ENCODE results near the gene HOXA9.

Gene HOXA9

DNA sequence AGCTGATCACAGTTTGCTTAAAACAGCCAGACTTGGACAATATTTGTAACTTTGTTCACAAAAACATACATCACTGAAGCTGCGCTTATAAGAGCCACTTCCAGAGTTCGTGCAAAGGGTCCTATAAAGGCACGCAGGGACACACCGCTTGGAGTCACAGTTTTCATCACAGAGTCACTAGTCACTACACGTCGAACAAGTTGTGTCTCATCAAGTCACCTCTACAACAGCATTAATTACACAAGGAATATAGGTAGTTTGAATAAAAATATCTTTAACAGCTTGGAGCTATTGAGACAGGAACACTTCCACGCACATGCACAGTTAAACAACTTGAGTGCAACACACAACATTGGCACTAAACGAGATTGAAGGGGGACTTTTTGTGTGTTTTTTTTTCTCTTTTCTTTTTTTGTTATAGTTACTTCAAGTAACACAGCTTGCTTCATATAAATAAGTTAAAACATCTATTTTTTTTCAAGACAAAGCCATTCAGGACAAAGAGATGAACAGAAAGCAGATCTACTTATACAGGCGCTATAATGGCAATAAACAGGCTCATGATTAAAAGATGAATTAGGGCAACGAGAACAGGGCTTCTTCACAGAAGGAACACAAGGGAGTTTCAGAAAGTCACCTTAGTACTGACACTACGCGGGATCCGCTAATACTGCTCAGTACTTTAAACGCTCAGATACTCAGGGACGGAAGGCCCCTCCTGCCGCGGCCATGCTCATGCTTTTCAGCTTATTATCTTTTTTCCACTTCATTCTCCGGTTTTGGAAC lies 24.0 kb downstream of the HOXA9 start:
- no peak for DNase-seq

DNA sequence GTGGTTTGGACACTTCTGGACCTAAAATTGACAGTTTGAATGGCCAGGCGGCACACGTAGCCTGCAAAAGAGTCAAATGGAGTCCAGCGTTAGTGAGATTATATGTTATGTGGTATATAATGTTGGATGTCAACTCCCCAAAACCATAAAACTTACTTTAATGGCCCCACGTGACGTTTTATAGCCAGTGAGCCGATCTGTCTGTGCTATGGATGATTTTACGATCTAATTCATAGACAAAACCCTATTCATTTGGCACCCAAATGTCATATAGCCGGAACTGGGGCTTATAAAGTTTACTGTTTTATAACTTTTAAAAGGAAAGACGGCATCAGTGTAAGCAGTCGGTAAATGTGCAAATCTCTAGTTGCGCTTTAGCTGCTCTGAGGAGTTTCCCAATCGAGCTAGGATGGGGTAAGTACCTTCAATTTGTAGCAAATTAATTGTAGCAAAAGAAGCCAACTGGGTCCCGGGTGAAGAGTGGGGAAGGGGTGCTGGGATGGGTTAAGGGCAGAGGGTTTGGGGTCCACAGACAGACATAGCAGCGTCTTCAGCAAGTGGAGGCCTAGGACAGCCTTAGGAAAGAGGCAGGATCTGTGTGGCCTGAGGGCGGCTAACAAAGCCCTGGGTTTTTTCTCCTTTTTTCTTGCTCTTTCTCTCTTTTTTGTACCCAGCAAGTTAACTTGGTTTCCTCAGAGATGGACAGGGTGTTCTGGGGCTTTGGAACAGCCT lies 25.0 kb downstream of the HOXA9 start:
- DNase-seq = no peak

DNA sequence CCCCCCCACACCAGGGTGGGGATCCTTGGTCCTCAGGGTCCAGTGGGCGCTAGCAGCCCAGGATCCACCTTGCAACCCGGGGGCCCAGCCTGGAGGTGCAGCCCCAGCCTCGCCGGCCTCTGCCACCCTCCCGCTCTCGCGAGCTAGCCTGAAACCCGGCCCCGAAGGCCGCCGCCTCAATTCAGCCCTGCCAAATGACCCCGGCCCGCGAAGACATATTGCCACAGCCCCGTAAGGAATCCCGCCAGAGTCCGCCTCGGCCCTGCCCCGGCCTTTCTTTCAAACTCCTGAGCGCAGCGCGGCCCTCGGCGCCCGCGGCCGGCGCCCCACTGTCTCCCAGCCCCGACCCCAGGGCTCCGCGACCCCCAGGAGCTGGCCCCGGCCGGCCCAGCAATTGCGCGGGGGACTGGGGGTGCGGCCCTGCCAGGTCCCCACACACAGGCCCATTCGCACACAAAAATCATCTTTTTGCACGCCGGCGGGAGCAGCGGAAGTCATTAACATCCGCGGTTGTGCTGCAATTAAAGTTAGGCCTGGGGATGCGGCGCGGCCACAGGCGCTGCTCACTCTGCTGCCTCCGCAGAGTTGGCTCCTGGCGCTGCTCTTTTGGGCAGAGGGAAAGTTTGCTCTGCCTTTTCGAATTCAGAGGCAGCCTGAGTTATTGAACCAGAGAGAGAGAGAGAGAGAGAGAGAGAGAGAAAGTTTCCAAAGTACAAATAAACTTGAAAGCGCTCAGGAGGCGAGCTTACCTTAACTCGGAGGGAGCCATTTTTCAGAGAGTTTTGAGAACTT lies 25.8 kb downstream of the HOXA9 start:
- DNase-seq = no peak

DNA sequence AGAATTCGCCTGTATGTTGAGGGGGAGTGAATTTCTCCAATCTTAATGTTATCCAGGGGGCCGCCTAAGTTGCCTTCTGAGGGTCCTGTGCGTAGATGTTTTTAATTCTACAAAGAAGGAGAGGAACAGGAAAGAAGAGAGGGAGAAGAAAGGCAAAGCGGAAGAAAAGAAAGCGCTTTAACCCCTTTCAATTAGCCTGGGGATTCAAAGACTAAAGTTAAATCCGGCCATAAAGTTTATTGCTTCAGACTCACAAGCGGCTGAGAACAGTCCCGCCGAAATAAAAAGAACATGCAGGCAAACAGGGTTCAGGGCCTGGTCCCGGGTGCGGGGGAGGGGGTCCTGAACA lies 26.4 kb downstream of the HOXA9 start:
- no peak for DNase-seq

DNA sequence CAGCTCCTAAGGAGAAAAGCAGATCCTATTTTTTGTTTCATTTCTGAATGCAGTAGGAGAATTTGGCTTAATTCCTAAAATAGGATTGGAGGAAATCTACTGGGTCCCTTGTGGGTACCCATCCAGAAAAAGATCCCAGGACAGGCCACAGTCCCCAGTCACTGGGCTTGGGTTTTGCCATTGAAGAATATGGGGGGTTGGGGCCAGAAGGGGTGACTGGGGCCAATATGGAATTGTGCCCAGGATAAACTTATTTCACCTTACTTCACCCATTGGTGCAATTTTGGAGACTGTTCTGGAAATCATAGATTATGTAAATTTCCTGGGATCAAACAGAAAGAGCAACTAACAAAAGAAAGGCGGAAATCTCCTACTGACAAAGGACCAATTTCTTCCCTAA lies 26.9 kb downstream of the HOXA9 start:
- DNase-seq = no peak

DNA sequence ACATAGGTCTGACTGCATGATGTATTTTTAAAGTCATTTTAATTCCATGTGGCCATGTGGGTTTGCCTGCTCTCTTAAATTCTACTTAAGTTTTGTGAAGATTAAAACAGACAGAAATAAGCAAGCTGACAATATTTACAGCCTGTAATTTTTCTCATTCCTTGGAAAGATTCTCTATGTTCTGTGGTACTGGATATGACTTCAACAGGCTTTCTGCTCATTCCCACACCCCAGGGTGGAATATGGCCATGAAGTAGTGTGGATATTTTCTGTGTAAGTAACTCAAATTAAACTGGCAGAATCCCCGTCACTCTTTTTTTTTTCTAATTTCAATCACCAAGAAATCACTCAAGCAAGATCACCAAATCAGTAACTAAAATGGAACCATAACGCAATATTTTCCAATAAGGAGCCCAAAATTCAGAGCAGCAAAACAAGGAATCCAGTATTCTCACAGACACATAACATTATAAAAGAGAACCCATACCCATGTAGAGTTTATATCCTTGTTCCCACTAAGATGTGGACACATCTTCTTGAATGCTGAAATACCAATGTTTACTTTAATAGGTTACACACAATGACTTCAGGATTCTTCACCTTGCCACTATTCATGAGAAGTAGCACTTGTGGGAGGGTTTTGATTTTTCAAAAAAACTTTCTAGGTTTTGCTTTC lies 27.6 kb downstream of the HOXA9 start:
- DNase-seq = no peak

DNA sequence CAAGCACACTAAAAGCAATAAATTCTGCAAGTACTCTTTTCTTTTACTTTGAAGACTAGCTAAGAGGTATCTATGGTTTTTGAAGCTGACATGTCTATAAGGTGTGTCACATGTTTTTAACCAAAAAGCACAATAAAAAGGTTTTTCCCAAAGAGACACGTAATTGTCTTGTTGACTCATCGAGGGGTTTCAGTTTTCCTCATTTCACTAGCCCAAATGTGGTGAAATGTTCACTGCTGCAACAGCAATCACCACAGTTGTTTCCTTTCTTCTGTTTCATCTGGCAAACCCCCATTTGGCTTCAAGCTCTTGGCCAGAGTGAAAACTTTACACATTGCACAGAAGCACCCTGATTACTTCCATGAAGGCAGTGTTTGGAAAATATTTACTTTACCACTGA lies 30.9 kb downstream of the HOXA9 start:
- DNase-seq = no peak

DNA sequence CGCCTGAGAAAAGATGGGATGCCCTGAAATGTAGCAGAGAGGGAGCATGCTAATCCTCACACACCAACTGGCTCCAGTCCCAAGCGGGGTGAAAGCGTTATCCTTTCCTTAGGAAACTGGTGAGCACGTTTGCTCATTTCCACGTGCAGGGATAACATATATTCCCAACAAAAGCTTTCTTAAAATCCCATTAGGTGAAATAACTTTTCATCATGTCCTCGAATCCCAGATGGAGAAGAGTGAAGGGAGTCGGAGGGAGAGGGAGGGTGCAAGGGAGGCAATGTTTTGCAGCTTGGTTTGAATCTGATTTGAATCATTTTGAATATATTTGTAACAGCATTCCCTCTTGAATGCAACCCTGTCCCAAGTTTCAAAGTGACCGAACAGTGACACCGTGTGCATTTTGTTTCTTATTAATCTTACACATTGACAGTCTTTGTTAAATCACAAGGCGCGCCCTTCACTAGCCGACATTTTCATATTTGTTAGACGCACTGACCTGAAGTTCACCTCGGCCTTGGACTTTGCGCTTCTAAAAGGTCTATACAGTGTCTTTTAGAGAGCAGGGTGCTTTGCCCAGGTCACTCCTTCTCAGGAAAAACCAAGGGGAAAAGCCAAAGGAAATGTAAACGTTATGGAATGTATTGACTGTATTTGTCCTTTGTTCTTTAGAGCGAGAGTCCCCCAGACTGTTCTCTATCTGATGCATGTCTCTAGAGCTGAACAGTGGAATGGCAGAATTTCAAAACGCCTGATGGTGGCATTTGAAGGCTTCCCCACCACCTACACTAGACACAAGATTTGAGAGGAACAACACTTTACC lies 31.7 kb downstream of the HOXA9 start:
- DNase-seq = no peak

DNA sequence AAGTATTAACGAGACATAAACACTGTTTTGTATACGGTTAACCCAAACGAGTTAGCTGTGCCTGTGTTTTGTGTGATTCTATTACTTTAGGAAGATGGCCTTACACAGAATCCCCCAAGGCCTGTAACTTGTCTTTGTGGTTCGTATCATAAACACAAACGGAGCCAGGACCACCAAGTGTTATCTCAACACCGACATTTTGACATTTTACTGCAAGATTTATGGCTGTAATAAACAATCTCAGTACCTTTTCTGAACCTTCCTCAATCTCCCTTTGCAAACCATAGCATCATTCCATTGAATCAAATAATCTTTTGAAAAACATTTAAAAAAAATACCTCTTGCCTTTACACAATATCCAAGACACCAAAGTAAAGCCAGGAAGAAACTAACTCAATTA lies 32.4 kb downstream of the HOXA9 start:
- DNase-seq = no peak

DNA sequence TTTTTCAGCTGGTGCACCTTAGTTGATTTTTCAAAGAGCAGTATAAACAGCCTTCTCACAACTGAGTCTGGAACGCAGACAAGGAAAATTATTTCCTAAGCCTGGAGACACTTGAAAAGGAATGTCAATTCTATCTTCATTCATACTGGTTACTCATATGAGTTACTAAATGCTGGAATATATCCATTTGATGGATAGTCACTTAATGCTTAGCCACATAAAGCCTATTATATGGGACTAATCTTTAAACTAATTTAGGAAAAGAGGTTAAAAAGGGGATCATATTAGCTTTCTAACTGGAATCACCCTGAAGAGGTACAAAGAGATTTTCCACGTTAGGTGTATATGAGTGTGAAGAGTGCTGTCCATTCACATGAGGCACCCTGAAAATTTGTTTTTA lies 33.1 kb downstream of the HOXA9 start:
- no peak for DNase-seq

DNA sequence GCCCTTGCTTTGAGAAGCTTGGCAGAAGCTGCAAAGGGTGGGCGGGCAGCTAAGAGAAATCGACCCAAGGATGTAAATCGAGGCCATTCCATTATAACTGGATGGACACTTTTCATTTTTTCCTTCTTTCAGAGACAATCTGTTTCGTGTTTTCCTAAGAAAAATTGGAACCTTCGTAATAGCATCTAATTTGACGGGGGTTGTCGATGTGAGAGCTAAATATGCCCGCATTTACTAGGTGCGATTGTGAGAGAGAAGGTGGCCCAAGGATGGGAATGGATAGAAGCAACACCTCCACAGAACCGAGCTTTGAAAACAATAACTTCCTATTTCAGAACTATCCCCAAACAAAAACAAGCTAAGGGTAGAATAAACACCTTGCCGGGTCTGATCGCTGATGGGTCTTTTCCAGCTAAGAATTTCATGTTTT lies 33.9 kb downstream of the HOXA9 start:
- no peak for DNase-seq

DNA sequence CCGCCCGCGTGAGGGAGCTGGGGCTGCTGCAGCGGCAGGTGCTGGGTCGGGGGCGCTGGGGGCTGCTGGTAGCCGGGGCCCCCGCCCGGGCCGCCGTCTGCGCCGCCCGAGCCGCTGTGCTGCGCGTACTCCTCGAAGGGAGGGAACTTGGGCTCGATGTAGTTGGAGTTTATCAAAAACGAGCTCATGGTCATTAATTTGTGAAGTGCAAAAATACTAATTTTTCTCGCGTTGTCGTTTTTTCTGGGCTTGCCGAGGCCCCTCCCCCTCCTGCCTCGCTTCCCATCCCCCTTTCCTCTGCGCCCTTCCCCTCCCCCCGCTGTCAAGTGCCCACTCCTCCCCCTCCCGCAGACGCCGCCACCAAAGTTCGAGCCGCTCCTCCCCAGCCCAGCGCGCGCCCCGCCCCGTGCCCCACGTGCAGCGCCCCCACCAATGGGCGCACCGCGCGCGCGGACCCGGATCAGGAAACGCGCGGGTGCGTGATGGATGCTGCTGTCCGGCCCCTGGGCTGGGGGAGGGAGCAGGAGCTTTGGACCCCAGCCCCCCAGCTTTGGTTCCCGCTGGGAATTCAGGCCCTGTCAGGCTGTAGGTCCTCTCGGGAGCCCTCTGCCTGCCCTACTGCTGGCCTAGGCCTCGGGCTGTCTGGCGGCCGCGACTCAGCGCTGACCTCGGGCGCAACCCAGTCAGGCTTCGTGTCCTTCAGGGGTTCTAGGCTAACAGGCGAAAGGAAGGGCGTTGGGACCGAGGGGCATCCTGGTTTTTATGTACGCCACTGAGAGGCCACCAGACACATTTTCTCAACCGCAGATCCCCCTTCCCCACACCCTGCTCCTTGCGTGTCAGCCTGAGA lies 34.6 kb downstream of the HOXA9 start, which contains the start of gene HOXA4:
TSS of gene HOXA4 (minus strand) at position 218 of the 850 bp plus-strand sequence. CDS start at position 194, 24 bp downstream.
- peak; percentile 78 for DNase-seq

DNA sequence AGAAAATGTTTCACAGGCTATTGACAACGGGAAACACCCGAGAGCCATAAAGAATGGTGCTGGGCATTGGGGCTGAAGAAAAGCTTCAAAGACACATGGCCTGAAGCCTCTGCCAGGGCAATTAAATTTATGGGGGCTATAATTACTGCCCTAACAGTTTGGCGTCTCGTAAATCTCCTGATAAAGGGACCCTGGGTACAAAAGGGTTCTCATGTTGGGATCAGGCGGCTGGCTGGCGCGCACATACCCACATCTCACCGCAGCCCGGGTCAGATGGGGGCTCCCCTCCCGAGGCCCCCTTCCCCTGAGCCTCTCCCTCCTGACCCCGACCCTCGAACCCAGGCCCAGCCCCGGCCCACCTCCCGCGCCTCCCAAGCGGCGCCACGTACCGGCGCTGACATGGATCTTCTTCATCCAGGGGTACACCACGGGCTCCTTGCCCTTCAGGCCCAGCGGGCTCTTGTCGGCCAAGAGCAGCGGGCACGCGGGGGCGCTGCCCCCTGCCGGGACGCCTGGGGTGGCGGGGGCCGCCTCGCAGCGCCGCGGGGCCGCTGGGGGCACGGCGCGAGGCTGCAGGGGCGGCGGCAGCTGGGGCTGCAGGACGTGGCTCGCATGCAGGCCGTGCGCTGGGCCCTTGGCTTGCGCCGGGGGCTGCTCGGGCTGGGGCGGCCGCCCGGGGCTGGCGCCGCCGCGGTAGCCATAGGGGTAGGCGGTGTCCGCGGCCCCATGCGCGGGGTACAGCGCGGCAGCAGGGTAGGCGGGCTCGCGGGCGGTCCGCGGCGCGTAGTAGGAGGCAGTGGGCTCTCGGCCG lies 35.4 kb downstream of the HOXA9 start:
- no peak for DNase-seq

DNA sequence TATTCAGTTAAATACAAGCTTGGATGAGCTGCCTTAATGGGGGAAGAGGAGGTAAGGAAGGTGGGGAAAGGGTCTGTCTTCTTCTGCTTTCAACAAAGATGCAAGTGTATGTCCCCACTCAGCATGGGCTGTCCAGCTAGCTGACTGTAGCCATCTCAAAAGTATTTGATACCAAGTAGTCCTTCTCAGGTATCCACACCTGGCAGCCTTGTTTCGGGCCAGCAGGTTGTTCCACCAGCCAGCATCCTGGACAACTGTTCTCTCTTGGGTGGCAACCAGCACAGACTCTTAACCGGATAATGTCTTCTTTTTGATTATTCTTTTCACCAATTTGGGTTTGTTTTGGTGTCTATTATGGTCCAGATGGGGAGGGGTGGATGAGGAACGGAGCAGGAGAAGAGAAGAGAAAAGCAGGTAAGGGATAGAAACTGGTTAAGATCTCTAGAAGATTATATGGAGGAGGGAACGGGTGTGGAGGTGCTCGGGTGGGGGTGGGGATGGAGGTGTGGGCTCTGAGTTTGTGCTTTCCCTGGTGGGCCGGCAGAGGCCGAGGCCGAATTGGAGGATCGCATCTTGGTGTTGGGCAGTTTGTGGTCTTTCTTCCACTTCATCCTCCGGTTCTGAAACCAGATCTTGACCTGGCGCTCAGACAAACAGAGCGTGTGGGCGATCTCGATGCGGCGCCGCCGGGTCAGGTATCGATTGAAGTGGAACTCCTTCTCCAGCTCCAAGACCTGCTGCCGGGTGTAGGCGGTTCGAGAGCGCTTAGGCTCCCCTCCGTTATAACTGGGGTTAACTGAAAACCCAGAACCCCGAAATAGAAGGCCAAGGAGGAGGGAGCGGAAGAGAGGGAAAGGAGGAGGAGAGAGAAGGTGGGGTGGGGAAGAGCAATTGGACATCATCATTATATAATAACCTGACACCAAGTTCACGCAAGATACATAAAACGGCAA lies 36.3 kb downstream of the HOXA9 start:
- DNase-seq = no peak

DNA sequence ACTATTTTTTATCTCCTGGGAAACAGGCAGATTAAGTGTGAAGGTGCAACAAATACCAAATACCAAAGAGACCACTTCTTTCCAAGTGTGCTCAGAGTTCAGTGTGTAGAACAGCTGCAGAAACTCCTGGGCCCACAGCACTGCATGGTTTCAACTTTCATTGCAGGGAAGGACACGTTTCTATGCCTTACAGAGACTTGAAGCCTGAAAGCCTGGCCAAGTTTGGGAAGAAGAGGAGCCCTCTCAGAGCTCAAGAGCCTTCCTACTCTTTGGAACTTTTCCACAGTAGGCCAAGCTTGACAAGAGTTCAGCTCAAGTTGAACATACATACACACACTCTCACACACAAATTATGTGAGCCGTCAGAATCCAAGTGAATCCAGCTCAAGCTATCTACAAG lies 37.3 kb downstream of the HOXA9 start:
- DNase-seq = no peak

DNA sequence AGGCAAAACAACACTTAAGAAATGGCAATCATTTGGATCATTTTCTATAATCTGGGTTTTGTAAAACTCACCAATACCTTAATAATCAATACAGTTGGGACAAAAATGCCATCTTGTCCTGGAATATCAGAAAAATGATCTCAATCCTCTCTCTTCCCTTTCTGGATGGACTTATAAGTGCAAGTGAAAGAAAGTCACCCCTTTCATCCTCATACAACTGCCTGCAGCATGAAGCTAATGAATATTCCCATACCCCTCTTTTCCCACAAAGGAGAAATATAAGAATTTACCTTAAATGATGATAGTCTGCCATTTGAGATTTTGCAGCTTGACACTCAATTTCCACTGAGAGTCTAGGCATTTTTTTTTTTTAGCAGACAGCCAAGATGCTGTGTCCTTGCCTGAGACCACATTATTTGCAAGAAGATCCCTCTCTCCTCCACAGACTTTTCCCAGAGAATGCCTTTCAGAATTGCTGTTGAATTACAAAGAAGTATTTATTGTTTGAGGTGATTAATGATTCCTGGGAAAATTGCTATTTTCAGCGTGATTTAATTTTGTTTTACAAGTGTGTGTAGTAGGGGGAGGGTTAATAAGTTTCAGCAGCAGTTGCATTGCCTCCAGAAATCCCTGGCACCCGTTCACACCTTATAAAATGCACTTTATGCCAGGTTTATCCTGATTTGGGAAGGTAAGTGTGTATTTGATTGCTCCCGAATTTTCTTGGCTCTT lies 38.6 kb downstream of the HOXA9 start:
- DNase-seq = no peak

DNA sequence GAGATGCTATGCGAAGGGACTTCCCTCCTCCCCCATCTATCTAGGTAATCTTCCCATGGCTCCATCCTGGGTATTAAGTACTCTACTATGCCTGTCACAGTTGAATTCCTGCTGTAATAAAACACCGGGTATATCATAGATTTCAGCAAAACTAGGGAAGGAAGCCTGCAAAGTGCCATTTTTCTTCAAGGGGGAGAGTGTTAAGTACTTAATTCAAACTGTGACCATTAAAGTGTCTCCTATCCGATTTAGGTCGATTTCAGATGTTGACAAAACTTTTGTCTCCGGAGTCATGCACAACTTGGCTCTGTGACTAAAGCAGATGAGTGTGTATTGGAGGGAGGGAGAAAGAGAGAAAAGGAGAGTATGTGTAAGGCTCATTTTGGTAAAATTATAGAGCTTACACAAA lies 39.3 kb downstream of the HOXA9 start:
- no peak for DNase-seq

All from NK-92 treated with Interleukin-12 subunit alpha and Interleukin-12 subunit beta, amount 100 ng/mL, for 24 hours (cell line).